ENCODE results near the gene ZNF813. TPM values are rescaled to one million over a fixed set of nuclear protein-coding genes. Genes with fewer than 3 reads are reported as not detected.
A peak's percentile ranks its signal among the peaks of the same experiment; 100 is the strongest.
"Not testable (repeated sequence)": the region's sequence is repeated elsewhere in the genome, so short reads cannot be mapped to it uniquely, and the experiment has no call there.

Gene ZNF813
- total RNA-seq, 1 donor: 4.4 TPM

DNA sequence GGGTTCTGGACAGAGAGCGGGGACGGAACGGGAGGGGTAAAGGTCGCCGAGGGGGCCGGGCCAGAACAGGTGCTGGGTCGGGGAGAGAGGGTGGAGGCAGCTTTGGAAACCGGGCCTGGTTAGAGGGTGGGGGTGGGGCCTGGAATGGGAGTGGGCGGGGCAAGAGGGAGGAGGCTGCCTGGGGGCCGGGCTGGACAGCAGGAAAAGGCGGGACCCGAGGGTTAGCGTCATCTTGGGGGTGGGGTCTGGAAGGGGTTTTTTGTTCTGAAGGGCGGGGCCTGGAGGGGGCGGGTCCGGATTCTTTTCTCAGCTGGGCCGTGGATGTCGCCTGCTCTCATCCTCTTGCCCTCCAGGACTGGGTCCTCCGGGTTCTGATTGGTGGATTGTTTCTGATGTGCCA is 4.3 kb upstream of the ZNF813 start:
- peaks cover 5% of the 10 kb centered on the region for H3K9me3 ChIP-seq (ENCODE audit: low read depth, low read length)

DNA sequence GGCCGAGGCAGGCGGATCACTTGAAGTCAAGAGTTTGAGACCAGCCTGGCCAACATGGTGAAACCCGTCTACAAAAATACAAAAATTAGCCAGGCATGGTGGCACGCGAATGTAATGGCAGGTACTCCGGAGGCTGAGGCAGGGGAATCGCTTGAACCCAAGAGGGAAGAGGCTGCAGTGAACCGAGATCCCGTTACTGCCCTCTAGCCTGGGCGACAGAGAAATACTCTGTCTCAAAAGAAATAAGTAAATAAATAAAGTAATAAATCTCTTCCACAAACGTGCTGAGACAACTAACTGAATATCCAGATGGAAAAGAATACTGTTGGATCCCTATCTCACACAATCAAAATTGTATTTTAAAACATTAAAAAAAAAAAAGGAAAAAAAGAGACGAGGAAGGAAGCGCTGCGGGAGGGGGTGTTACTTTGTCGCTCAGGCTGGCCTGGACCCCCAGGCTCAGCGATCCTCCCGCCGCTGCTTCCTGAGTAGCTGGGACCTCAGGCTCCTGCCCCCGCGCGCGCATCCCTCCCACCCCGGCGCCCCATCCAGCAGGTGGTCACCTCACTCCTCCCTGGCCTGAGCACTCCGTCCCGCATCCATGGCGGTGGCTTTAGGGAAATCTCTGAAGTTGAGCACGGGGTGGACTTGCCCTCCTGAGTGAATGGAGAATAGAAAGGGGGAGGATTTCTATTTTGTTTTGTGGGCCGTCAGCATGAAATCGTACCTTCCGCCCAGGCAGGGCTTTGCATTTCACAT is 628 bp upstream of the ZNF813 start:
- Histone ChIP-seq H3K4me1 (ENCODE audit: insufficient read depth, low read length) (peaks cover 14% of the 10 kb centered on the region), H3K9me3 (ENCODE audit: low read depth, low read length) (no peaks in the 10 kb centered on the region), H3K27me3 (ENCODE audit: insufficient read depth, low read length) (peaks cover 8% of the 10 kb centered on the region), H3K4me3 (ENCODE audit: low read length) (peak overlapping the region; percentile 66)

More for the DNA sequence above, 4.3 kb upstream of the ZNF813 start:
- peaks cover 10% of the 10 kb centered on the region for H3K4me1 ChIP-seq (ENCODE audit: insufficient read depth, low read length)
- peaks cover 8% of the 10 kb centered on the region for H3K27me3 ChIP-seq (ENCODE audit: insufficient read depth, low read length)
- H3K4me3 ChIP-seq (ENCODE audit: low read length): no peak overlapping the region

DNA sequence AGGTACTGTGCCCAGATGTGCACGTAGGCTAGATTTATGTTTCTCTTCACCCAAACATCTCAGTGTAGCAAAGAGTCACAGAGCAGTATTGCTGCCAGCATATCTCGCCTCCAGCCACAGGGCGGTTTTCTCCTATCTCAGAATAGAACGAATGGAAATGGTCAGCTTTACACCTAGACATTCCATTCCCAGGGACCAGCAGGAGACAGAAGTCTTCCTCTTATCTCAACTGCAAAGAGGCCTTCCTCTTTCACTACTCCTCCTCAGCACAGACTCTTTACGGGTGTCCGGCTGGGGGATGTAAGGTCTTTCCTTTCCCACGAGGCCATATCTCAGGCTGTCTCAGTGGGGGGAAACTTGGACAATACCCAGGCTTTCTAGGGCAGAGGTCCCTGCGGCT is 1.1 kb downstream of the ZNF813 start:
- H3K27me3 ChIP-seq (ENCODE audit: insufficient read depth, low read length); H3K4me3 ChIP-seq (ENCODE audit: low read length); H3K9me3 ChIP-seq (ENCODE audit: low read depth, low read length): not testable (repeated sequence)
- H3K4me1 ChIP-seq (ENCODE audit: insufficient read depth, low read length): peaks cover 14% of the 10 kb centered on the region

DNA sequence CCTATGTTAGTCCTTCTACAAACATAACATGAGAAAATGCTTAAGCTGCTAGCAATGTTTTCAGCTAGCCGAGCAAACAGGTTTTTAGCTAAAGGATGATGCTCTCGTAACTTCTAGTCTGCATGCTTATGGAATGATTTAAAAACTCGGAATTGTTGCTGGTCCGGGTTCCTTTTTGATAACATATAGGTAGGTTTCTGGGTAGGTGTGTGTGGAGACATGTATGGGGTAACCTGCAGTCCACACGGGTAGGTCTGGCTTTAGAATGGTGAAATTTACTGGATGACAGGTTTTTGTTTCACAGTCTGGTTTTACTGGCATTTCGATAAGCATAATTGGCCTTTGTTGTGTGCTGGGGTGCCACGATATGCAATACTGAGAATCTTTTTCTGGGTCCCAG is 4.4 kb downstream of the ZNF813 start:
- no peak overlapping the region for H3K4me3 ChIP-seq (ENCODE audit: low read length)
- peaks cover 10% of the 10 kb centered on the region for H3K4me1 ChIP-seq (ENCODE audit: insufficient read depth, low read length)
- no peaks in the 10 kb centered on the region for H3K27me3 ChIP-seq (ENCODE audit: insufficient read depth, low read length)
- peaks cover under 1% of the 10 kb centered on the region for H3K9me3 ChIP-seq (ENCODE audit: low read depth, low read length)

DNA sequence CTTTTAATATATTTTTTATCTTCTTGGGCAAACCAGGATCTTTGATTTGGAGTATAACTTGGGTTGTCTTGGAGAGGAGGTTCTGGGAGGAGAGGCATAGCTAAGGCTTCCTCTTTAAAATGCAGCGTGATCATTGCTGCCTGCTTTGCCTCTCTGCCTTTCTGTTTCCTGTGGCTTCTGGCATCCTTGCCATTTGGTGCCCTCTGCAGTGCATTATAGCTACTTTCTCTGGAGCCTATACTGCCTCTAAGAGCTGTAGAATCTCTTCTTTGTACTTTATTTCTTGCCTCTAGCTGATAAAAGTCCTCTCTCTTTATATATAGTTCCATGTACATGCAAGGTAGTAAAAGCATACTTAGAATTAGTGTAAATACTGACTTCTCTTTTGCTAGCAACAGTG is 7.3 kb downstream of the ZNF813 start:
- not testable (repeated sequence) for H3K4me3 ChIP-seq (ENCODE audit: low read length); H3K9me3 ChIP-seq (ENCODE audit: low read depth, low read length); H3K27me3 ChIP-seq (ENCODE audit: insufficient read depth, low read length); H3K4me1 ChIP-seq (ENCODE audit: insufficient read depth, low read length)

DNA sequence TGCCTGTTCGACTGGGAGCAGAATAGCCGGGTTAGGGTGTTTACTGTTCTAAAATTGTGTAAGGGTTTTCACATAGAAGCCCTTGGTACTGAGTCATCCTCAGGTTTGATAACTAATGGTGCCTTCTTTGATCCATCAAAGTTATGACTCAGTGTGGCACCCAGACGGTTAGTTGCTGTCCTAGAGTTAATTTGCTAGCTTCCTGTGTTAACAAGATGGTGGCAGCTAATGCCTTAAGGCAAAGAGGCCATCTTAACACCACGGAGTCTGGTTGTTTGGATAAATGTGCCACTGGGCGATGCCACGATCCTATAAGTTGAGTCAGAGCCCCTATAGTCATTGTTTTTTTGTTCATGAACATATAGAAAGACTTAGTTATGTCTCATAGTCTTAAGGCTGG is 7.9 kb downstream of the ZNF813 start:
- H3K4me3 ChIP-seq (ENCODE audit: low read length); H3K27me3 ChIP-seq (ENCODE audit: insufficient read depth, low read length); H3K4me1 ChIP-seq (ENCODE audit: insufficient read depth, low read length): not testable (repeated sequence)
- peaks cover 11% of the 10 kb centered on the region for H3K9me3 ChIP-seq (ENCODE audit: low read depth, low read length)

DNA sequence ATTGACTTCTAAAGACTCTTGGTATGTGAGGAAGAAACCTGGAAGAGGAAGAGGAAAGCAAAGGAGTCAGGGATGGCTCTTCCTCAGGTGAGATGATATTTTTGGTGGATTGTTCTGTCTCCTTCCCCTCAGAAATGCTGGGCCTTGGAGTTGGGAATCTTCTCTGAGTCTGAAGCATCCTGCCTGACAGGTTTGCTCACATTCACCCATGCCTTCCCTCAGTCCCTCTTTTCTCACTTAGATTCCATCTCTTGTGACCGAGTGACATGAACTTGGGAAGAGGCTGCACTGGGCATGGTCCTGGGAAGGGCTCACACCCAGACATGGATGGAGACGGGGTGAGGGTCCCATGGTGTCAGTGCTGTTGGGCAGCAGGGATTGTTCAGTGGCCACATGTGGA is 16.2 kb downstream of the ZNF813 start:
- H3K4me3 ChIP-seq (ENCODE audit: low read length); H3K27me3 ChIP-seq (ENCODE audit: insufficient read depth, low read length); H3K4me1 ChIP-seq (ENCODE audit: insufficient read depth, low read length): not testable (repeated sequence)
- peaks cover 30% of the 10 kb centered on the region for H3K9me3 ChIP-seq (ENCODE audit: low read depth, low read length)

DNA sequence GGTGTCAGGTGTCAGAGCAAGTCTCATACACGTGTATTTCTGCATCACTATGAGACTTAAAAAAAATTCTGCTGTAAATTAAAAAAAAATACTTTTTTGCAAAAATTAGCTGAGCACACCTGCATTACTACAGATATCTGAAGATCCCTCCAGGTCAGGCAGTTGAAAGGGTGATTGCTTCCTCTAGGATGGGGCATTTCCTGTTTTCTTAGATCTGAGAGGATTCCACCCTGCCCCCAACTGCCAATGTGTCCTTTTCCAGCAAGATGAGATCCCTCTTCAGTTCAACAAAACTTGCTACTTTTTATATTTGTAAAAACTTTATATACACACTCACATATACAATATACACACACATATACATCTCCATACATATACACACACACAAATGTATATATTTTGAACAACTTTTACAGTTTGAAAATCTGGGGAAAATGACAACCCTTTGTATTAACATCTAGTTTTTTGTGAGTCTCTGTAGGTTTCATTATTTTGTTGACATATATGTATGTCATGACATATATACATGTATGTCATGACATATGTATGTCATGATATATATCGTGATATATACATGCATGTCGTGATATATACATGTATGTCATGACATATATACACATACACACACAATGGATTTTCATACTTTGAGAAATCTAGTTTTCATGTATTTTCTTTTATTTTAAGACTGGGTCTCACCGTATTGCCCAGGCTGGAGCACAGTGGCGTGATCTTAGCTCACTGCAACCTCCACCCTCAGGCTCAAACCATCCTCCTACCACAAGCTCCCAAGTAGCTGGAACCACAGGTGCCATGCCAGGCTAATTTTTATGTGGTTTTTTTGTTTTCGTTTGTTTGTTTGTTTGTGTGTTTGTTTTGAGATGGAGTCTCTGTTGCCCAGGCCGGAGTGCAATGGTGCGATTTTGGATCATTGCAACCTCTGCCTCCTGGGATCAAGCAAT is 17.8 kb downstream of the ZNF813 start:
- Histone ChIP-seq H3K4me1 (ENCODE audit: insufficient read depth, low read length) (no peaks in the 10 kb centered on the region), H3K9me3 (ENCODE audit: low read depth, low read length) (peaks cover 36% of the 10 kb centered on the region), H3K4me3 (ENCODE audit: low read length) (no peak overlapping the region), H3K27me3 (ENCODE audit: insufficient read depth, low read length) (no peaks in the 10 kb centered on the region)

DNA sequence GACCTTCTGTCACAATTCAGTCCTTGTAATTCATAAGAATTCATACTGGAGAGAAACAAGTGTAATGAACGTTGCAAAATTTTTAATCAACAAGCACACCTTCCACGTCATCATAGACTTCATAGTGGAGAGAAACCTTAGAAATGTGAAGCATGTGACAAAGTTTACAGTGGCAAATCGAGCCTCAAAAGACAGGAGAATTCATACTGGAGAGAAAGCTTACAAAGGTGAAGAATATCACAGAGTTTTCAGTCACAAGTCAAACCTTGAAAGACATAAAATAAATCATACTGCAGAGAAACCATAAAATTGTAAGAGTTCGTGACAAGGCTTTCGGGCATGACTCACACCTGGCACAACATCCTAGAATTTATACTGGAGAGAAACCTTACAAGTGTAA is 24.6 kb downstream of the ZNF813 start:
- Histone ChIP-seq H3K4me3 (ENCODE audit: low read length) (no peak overlapping the region), H3K27me3 (ENCODE audit: insufficient read depth, low read length) (no peaks in the 10 kb centered on the region), H3K4me1 (ENCODE audit: insufficient read depth, low read length) (no peaks in the 10 kb centered on the region), H3K9me3 (ENCODE audit: low read depth, low read length) (peaks cover 63% of the 10 kb centered on the region)

DNA sequence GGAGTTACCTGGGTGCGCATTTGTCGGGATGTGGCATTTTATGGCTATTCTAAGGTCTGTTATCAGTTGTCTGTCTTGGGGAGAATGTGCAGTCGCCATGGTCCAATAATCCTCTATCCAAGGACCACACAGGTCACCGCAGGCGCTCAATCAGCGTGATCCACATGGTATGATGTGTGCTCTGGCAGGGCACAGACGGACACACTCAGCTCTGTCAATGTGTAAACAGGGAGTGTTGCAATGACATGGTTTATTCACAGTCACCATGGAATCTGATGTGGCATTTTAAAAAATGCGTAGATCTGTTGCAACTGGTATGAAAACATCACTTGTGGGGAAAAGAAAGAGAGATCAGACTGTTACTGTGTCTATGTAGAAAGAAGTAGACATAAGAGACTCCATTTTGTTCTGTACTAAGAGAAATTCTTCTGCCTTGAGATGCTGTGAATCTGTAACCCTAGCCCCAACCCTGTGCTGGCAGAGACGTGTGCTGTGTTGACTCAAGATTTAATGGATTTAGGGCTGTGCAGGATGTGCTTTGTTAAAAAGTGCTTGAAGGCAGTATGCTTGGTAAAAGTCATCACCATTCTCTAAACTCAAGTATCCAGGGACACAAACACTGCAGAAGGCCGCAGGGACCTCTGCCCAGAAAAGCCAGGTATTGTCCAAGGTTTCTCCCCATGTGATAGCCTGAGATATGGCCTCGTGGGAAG is 29.9 kb downstream of the ZNF813 start:
- H3K9me3 ChIP-seq (ENCODE audit: low read depth, low read length): peaks cover 32% of the 10 kb centered on the region
- not testable (repeated sequence) for H3K27me3 ChIP-seq (ENCODE audit: insufficient read depth, low read length); H3K4me1 ChIP-seq (ENCODE audit: insufficient read depth, low read length); H3K4me3 ChIP-seq (ENCODE audit: low read length)

DNA sequence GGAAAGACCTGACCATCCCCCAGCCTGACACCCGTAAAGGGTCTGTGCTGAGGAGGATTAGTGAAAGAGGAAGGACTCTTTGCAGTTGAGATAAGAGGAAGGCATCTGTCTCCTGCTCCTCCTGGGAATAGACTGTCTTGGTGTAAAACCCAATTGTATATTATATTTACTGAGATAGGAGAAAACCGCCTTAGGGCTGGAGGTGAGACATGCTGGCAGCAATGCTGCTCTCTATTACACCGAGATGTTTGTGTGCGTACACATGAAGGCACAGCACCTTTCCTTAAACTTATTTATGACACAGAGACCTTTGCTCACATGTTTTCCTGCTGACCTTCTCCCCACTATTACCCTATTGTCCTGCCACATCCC is 30.5 kb downstream of the ZNF813 start:
- H3K4me3 ChIP-seq (ENCODE audit: low read length); H3K27me3 ChIP-seq (ENCODE audit: insufficient read depth, low read length); H3K4me1 ChIP-seq (ENCODE audit: insufficient read depth, low read length): not testable (repeated sequence)
- H3K9me3 ChIP-seq (ENCODE audit: low read depth, low read length): peaks cover 27% of the 10 kb centered on the region

DNA sequence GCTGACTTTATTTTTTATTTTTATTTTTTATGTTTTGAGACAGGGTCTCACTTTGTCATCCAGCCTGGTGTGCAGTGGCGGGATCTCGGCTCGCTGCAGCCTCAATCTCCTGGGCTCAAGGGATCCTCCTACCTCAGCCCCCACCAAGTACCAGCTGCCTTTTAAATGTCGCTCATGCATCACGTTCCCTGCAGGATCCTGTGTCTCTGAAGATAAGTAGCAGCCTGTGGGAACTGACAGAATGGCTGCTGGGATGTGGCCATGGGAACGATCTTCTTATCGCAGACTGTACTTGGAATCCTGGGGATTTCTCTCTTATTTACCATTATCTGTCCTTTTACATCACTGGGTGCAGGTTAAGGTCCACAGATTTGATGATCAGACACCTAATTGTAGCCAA is 35.6 kb downstream of the ZNF813 start:
- H3K27me3 ChIP-seq (ENCODE audit: insufficient read depth, low read length); H3K9me3 ChIP-seq (ENCODE audit: low read depth, low read length); H3K4me3 ChIP-seq (ENCODE audit: low read length); H3K4me1 ChIP-seq (ENCODE audit: insufficient read depth, low read length): not testable (repeated sequence)

DNA sequence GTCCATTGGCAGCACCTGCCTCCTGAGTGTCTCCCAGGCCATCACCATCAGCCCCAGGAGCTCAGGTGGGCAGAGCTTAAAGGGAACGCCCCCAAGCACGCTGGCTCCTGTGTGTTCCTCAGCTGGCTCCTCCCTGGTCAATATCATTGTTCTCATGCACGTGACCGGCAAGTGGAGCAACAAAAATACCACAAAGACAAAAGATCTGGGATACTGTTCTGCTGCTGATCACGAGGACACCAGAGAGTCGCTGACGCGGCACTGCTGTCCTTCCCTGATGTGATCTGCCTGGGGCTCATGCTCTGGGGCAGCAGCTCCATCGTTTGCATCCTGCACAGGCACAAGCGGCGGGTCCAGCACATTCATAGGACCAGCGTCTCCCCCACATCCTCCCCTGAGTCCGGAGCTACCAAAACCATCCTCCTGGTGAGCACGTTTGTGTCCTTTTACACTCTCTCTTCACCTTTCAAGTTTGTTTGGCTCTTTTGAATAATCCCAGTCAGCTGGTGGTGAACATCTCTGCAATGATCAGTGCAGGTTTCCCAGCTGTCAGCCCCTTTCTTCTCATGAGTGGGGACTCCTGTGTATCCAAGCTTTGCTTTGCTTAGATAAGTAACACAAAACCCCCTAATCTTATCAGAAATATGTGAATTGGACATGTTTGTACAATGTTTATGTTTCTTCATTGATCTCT is 36.3 kb downstream of the ZNF813 start:
- H3K4me1 ChIP-seq (ENCODE audit: insufficient read depth, low read length); H3K9me3 ChIP-seq (ENCODE audit: low read depth, low read length); H3K4me3 ChIP-seq (ENCODE audit: low read length); H3K27me3 ChIP-seq (ENCODE audit: insufficient read depth, low read length): not testable (repeated sequence)

DNA sequence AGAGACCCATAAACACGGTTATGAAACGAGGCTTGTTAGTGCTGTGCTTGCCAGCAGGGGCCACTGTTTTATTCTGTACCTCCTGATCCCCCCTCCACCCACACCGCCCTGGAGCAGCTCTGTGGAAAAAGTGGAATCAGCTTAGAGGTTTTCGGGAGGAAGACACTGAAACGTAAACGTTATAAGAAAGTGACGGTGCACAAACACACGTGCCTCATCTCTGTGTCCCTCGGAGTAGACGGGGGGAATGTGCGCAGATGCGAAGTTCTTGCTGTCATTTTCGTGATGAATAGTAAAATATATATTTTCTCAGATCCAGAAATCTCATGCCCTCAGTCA is 36.8 kb downstream of the ZNF813 start:
- not testable (repeated sequence) for H3K27me3 ChIP-seq (ENCODE audit: insufficient read depth, low read length); H3K9me3 ChIP-seq (ENCODE audit: low read depth, low read length); H3K4me3 ChIP-seq (ENCODE audit: low read length); H3K4me1 ChIP-seq (ENCODE audit: insufficient read depth, low read length)

DNA sequence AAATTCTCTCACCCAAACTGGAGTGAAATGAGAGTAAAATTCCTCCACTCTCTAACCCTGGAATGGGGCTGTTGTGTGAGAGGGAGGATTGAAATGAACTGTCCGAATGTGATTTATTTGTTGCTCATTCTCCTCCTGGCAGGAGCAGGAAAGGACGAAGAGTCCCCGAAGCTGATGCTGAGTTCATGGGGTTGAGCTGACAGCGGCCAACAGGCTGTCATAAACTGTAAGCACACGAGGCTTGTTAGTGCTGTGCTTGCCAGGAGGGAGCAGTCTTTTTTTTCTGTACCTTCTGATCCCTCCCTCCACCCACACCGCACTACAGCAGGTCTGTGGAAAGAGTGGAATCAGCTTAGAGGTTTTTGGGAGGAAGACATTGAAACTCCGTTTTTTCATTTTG is 37.4 kb downstream of the ZNF813 start:
- Histone ChIP-seq H3K9me3 (ENCODE audit: low read depth, low read length) (no peaks in the 10 kb centered on the region), H3K4me3 (ENCODE audit: low read length) (no peak overlapping the region), H3K27me3 (ENCODE audit: insufficient read depth, low read length) (peaks cover 6% of the 10 kb centered on the region)

More for the DNA sequence above, 37.4 kb downstream of the ZNF813 start:
- no peaks in the 10 kb centered on the region for H3K4me1 ChIP-seq (ENCODE audit: insufficient read depth, low read length)
